Amygdala (tissue), 56 donors: ENCODE data around the gene RPAIN.
A peak's percentile ranks its signal among the peaks of the same experiment; 100 is the strongest.
"Not testable (repeated sequence)": the region's sequence is repeated elsewhere in the genome, so short reads cannot be mapped to it uniquely, and the experiment has no call there.

Source experiments
- DNase-seq, 56 donors: peaks; one replicate each; lab custom pipeline; 2025; lab: John Stamatoyannopoulos, UW

RPAIN gene

GRCh38 chr17:5425826-5426225 lies 5.8 kb downstream of the RPAIN start:
- DNase-seq = no peak

- no peak for DNase-seq
Observed at GRCh38 chr17:5429191-5429887, 9.4 kb downstream of the RPAIN start.

GRCh38 chr17:5430413-5430999 lies 10.5 kb downstream of the RPAIN start:
- no peak for DNase-seq

- DNase-seq = not testable (repeated sequence)
Observed at GRCh38 chr17:5431234-5431633, 11.3 kb downstream of the RPAIN start.

GRCh38 chr17:5431949-5432556 lies 12.1 kb downstream of the RPAIN start:
- no peak for DNase-seq

GRCh38 chr17:5434984-5435383 lies 15.0 kb downstream of the RPAIN start:
- DNase-seq = peak in 2 of 56 donors; percentile 14 to 16

- DNase-seq = peak in 20 of 56 donors; percentile 1 to 54 (median 12)
Observed at GRCh38 chr17:5435781-5436315, 15.9 kb downstream of the RPAIN start.

- no peak for DNase-seq
Observed at GRCh38 chr17:5437721-5438317, 17.8 kb downstream of the RPAIN start.

GRCh38 chr17:5438716-5439445 lies 18.9 kb downstream of the RPAIN start, which contains the start of gene C1QBP:
Gene C1QBP (minus strand): TSS chr17:5439155. CDS start chr17:5439073, 82 bp downstream.
- peak; percentile 36 to 93 (median 80) for DNase-seq

- no peak for DNase-seq
Observed at GRCh38 chr17:5439446-5439764, 19.4 kb downstream of the RPAIN start.

GRCh38 chr17:5443728-5444127 lies 23.7 kb downstream of the RPAIN start:
- no peak for DNase-seq

GRCh38 chr17:5444209-5444608 lies 24.2 kb downstream of the RPAIN start:
- DNase-seq = no peak

- DNase-seq = peak in 53 of 56 donors; percentile 5 to 91 (median 68)
Observed at GRCh38 chr17:5446786-5447185, 26.8 kb downstream of the RPAIN start.

- no peak for DNase-seq
Observed at GRCh38 chr17:5464717-5465507, 44.9 kb downstream of the RPAIN start.

- no peak for DNase-seq
Observed at GRCh38 chr17:5466295-5466694, 46.3 kb downstream of the RPAIN start.

- no peak for DNase-seq
Observed at GRCh38 chr17:5467416-5467815, 47.4 kb downstream of the RPAIN start.

- DNase-seq = peak in 3 of 56 donors; percentile 21 to 41 (median 27)
Observed at GRCh38 chr17:5468075-5468473, 48.1 kb downstream of the RPAIN start.

- no peak for DNase-seq
Observed at GRCh38 chr17:5472511-5472910, 52.5 kb downstream of the RPAIN start.

- no peak for DNase-seq
Observed at GRCh38 chr17:5473906-5474305, 53.9 kb downstream of the RPAIN start.

- no peak for DNase-seq
Observed at GRCh38 chr17:5478992-5479391, 59.0 kb downstream of the RPAIN start.
